ENCODE data around the gene GALT.

The GALT gene

GRCh38 chr9:34651876-34652601, 5.6 kb downstream of the GALT start, which contains the start of gene IL11RA:
IL11RA (plus strand) TSS chr9:34652185; CDS start chr9:34655218, 3,033 bp downstream.
- DNase-seq (ENCODE audit: low read depth) = peak; percentile 75

DNA sequence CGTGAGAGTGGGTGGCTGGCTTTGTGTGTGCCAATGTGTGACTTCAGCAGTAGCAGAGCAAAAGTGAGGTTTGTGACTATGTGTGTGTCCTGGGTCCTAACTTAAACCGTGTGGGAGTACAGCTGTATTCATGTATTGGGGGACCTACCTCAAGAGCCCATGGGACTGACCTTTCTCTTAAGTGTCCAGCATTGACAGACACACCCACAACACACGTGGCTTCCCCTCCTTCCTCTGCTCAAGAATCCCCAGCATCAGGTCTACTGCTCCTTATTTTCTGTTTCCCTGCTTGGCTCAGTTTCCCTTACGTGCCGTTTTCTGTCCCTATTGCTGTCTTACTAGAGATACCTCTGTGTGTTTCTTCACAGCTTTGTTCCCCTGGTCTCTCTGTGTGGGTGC, 6.1 kb downstream of the GALT start:
- DNase-seq (ENCODE audit: low read depth) = no peak

DNA sequence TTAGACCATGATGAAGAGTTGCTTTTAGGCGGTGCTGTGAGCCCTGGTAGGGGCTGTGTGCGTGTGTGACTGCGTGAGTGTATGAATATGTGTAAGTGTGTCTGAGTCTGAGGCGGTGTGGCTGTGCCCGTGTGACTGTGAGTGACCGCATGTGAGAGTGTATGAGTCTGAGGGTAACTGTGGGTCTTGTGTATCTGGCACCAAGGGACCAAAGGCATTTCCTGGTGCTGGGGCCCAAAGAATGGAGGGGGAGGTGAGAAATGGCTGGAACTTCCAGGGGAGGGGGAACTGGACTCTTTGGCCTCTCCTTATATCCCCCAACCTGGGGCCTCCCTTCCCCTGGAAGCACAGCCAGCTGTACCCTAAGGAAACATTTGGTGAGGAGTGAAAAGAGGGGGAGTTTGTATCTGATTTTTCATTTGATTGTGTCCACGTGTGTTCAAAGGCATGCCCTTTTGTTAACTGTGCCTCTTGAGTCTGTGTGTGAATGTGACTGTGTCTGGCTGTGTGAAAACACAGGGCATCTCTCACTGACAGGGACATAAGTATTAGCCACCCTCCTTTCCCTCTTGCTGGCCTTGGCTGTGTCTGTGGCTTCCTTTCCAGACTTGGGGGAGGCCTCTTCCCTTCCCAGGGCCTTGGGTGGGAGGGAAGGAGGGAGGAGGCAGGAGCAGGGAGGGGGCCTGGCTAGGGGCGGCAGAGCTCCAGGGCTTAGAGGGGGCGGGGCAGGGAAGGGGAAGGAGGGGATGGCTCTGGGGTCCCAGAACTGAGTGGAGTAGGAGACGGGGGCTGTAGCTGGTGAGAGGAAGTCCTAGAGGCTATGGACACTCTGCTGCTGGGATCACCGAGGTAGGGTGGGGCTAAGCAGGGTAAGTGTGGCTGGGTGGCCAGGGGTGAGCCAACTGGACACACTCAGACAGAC, 6.9 kb downstream of the GALT start:
- no peak for DNase-seq (ENCODE audit: low read depth)

GRCh38 chr9:34654323-34655051, 8.0 kb downstream of the GALT start:
- DNase-seq (ENCODE audit: low read depth) = no peak

DNA sequence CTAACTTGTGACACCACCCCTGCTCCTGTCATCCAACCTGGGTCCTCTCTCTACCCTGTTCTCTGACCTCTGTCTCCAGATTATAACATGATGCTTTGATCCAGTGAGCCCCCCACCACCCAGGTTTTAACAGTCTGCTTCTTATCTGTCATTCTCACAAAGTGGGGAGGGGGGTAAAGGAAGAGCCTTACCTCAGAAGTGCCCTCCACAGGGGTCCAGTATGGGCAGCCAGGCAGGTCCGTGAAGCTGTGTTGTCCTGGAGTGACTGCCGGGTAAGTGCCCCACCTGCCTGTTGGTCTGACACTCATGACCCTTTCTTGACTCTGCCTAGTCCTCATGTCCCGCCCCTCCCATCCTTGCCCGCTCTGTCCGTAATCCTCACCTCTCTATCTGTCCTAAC, 8.9 kb downstream of the GALT start:
- DNase-seq (ENCODE audit: low read depth) = no peak

DNA sequence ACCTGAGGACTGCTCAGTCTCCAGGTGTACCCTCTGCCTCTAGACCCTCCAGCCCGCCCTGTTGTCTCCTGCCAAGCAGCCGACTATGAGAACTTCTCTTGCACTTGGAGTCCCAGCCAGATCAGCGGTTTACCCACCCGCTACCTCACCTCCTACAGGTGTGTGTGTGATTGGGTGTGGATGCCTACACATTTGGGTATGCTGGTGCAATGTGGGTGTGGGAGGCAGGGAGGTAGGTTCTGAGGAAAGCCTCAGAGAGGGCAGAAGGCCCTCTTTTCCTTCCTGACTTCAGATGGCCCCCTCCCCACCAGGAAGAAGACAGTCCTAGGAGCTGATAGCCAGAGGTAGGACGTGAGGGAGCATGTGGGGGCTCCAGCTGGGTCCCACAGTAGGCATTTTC, 10.5 kb downstream of the GALT start:
- no peak for DNase-seq (ENCODE audit: low read depth)

GRCh38 chr9:34658461-34658860, 12.0 kb downstream of the GALT start:
- DNase-seq (ENCODE audit: low read depth) = no peak

GRCh38 chr9:34659592-34660253, 13.2 kb downstream of the GALT start:
- DNase-seq (ENCODE audit: low read depth) = no peak

DNA sequence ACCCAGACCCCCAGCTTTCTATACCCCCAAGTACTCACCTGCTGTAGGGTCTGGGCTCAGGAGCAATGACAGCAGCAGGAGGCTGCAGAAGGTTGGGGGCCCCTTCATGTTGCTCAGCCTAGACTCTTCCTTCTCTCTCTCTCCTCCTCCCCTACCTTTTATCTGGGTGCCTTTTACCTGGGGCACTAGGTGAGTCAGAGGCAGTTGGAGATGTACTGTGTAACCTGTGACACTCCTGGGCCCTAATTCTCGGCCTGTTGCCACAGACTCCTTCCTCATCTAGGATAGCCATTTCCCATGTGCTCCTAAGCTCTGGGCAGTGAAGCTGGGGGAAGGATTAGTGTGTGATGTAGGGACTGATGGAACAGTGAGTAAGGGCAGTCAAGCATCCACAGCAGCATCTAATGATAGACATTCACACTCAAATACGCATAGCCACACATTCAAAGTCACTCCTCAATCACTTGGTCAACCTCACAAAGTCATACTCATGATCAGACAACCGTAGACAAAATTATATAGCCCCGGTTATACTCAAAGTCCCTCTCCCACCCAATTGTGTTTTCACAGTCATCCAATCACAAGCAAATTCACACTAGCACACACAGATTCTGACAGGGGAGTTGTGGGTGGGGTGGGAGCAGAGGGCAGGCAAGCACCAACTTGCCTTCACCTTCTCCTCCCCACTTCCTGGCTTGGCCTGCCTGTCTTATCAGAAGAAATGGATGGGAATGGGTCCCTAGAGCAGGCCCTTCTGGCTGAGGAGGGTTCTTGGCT, 16.2 kb downstream of the GALT start, which contains the start of gene CCL27:
CCL27 (minus strand) TSS at position 132 of the 777 bp plus-strand sequence; CDS start at position 108, 24 bp downstream.
- DNase-seq (ENCODE audit: low read depth) = no peak

DNA sequence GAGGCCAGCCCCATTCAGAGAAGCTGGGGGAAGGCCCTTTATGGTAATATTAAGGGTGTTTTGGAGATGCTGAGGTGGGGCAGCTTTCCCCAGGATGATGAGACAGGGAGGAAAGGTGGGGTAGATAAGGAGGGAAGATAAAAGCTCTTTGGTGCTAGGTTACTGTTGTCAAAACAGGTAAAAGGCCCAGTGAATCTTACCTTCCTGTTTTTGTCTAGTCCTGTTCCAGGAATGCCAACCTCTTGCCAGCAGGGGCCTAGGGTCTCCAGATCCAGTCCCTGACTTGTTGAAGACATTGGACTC, 16.8 kb downstream of the GALT start:
- no peak for DNase-seq (ENCODE audit: low read depth)

DNA sequence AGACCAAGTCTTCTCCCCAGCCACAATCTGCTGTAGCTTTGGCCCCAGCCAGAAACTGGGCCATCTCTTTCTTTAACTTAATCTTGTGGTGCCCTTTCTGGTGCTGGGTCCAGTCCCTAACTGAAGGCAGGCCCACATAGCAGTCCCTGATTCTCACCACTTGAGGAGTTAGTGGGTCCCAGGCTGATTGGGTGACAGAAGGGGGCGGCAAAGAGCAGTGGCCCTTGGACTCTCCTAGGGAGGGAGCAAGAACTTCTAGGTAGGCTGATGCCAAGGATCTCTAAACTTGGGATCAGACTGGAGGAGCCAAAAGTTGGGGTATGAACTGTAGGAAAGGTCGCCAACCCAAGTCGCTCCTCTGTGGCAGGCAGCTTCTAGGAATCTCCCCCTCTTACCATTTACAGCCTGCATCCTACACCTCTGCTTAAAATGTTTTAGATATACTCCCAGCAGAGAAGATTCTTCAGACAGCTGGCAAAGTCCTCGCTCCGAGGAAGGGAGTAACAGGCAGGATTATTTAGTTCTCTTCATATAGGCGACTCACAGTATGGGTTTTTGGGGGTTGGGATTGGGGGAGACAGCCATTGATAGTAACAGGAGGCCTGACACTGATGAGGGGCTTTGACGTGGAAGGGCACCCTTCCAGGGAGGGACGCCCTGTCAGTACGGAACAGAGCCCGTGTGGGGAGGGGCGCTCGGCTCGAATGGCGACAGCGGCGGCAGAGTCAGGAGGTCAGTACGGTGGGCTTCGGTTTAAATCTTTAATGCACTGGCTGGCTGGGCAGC, 18.0 kb downstream of the GALT start:
- peak; percentile 67 for DNase-seq (ENCODE audit: low read depth)

GRCh38 chr9:34665067-34665380, 18.5 kb downstream of the GALT start:
- no peak for DNase-seq (ENCODE audit: low read depth)

- DNase-seq (ENCODE audit: low read depth) = peak; percentile 93
Measured at GRCh38 chr9:34665381-34666250, 19.1 kb downstream of the GALT start.

- no peak for DNase-seq (ENCODE audit: low read depth)
Measured at GRCh38 chr9:34669809-34670562, 23.5 kb downstream of the GALT start.

GRCh38 chr9:34671307-34671706, 24.8 kb downstream of the GALT start:
- no peak for DNase-seq (ENCODE audit: low read depth)

GRCh38 chr9:34674440-34674839, 28.0 kb downstream of the GALT start:
- no peak for DNase-seq (ENCODE audit: low read depth)

DNA sequence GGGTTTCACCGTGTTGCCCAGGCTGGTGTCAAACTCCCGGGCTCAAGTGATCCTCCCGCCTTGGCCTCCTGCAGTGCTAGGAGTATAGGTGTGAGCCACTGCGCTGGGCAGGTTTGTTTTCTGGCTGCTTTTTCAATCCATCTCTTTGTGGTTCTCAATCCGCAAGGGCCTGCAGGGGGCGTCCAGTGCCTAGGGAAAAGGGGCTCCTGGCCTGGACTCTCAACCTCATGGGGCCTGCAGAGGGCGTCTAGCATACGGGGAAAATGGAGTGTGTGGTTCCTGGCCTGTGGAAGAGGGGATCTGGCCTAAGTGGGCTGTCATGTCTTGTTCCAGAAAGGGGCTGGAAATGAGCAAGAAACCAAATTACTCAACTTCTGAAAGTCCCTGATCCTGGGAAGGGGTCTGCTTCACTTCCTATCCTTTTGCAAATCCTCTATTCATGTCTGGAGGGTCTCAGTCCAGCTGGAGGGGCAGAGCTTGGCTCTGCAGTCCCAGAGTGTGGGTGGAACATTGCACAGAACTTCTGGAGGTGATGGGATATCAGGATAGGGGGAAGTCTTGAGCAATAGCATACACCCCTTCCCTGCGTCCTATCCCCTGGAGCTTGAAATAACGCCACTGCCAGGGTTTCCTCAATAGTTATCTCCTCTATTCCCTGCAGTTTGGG, 28.7 kb downstream of the GALT start:
- peak; percentile 58 for DNase-seq (ENCODE audit: low read depth)

- peak; percentile 55 for DNase-seq (ENCODE audit: low read depth)
Measured at GRCh38 chr9:34675869-34676268, 29.4 kb downstream of the GALT start.

All from amniotic epithelial cell (primary cell).